NCI-H446 (cell line): ENCODE results near the gene PRXL2B.

Experiments
- DNase-seq, 2 experiments: peaks; one replicate each; lab custom pipeline; 2025; lab: John Stamatoyannopoulos, UW

The PRXL2B gene

GRCh38 chr1:2585318-2586092 lies 1.1 kb upstream of the PRXL2B start:
- DNase-seq: peak; percentile 18 to 34

DNA sequence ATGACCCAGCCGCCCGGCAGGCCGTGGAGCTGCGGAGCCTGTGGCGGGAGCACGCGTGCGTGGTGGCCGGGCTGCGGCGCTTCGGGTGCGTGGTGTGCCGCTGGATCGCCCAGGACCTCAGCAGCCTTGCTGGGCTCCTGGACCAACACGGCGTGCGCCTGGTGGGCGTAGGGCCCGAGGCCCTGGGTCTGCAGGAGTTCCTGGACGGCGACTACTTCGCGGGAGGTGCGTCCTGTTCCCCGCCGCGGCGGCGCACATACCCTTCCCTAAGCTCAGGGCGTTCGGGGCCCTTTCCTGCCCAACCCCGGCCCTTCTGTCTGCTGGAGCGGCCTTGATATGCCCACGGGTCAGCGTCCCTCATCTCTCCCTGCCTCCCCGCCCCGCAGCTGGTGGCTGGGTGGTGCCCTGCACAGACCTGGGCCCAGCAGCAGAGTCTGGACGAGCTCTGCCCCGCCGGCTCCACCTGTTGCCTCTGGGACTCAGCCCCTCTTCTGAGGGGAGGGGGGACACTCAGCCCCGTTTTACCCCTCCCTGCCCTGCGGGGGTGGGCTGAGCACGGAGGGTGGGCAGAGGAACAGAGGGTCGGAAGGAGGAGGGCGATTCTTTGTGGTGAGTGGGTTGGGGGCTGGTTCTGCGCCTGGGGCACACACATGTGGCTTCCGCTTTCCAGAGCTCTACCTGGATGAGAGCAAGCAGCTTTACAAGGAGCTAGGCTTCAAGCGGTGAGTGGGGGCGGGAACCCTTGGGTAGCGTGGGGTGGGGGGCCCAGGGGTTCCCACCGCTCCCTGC lies 688 bp downstream of the PRXL2B start:
- DNase-seq: peak in 1 of 2 experiments; percentile 32

DNA sequence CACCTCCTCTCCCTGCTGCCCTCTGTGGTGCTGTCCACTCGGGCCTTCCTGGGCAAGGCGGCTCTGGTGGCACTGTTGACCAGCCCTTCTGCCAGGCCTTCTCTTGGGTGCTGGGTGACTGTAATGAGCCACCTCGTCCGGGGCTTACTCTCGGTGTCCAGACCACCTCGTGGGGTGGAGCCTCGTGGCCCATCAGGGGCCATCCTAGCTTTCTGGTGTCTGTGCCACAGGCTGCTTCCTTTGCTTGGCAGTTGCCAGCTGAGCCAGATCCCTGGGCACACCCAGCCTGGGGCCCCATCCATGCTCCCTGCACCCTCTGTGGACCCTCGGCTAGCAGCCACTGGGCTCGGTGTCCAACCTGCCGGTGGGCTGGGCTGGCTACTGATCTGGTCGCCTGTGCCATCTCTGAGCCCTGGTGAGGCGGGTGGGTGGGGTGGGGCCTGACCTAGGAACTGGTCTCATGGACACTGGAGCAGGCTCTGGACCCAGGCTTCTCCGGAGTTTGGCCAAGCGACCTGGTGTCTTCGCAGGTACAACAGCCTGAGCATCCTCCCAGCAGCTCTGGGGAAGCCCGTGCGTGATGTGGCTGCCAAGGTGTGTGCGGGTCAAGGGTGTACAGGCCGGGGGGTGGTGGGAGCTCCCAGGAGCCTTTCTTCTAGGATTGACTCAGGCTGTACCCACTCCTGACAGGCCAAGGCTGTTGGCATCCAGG lies 1.4 kb downstream of the PRXL2B start:
- DNase-seq: no peak

GRCh38 chr1:2588661-2589430 lies 2.3 kb downstream of the PRXL2B start:
- no peak for DNase-seq

DNA sequence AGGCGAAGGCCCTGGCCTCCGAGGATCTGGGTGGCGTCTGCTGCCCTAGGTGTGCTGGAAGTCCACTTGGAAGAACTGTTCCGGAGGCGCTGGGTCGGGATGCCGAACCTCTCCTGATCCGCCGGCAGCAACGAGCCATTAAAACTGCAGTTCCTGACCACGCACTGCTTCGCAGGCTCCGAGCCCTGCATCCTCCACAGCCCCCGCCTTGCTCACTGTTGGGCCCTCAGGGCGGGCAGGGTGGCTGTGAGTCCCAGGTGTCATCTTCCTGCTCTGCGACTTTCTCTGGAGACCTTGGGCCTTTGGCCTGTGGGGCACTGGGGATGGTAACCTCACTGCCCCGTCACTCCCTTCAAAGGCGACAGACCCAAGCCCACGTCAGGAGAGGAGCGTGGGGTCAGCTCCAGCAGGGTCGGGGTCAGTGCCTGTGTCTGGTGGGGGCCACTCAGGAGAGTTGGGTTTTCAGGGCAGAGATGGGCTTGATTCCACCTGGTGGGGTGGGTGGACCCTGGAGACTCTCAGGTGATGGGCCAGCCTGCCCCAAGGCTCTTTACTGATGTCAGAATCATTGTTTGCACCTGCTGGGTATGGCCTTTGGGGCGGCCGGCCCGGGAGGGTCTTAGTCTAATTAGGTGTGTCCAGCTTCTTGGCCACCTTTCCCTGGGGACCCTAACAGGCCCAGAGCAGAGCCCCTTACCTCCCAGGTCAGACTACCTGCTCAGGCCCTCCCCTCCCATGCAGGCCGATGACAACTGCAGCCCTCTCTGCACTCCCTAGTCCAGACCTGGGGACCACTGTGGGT lies 3.1 kb downstream of the PRXL2B start:
- no peak for DNase-seq

- DNase-seq: no peak
Observed at GRCh38 chr1:2590233-2591141, 3.9 kb downstream of the PRXL2B start.

DNA sequence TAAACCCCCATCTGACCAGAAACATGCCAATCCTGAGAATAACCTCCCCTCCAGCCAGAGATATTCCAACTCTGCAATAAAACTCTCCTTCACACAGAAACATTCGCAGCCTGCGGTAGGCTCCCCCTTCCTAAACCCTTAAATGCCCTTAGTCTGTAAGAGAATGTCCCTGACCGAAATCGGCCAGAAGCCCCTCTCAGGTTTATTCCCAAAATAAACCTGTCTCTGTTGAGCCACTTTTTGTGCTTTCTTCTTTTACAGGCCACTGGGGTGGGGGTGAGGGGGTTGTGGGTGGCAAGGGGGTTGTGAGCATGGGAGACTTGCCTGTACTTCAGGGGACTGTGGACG lies 4.6 kb downstream of the PRXL2B start:
- DNase-seq: no peak

- DNase-seq: no peak
Observed at GRCh38 chr1:2591581-2592261, 5.1 kb downstream of the PRXL2B start.

- DNase-seq: no peak
Observed at GRCh38 chr1:2592672-2593071, 6.1 kb downstream of the PRXL2B start.

DNA sequence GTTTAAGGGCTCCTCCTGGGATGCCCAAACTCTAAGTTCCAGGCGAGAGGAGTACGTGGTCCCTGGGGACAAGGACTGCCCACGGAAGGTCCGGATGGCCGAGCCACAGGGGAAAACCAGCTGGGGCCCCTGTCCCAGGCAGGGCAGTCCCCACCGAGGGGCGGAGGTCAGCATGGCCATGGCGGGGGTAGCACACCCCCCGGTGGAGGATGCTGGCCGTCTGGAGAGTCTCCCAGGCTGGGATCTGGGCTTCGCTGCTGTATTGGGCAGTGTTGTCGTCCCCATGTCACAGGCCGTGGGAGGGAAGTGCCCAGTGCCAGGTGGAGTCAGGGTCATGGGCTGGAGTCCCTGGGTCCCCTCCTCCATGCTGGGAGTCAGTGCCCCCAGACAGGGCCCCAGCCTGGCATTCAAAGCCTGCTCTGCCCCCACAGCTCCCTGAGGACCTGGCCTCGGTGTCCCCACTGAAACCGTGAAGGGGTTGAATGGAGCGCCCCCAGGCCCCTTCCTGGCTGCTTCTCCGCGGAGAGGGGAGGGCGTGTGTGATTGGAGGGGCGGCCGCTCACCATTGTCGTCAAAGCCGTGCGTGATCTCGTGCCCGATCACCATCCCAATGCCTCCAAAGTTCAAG lies 6.8 kb downstream of the PRXL2B start:
- DNase-seq: no peak

GRCh38 chr1:2594001-2594640 lies 7.5 kb downstream of the PRXL2B start:
- peak in 1 of 2 experiments; percentile 23 for DNase-seq

DNA sequence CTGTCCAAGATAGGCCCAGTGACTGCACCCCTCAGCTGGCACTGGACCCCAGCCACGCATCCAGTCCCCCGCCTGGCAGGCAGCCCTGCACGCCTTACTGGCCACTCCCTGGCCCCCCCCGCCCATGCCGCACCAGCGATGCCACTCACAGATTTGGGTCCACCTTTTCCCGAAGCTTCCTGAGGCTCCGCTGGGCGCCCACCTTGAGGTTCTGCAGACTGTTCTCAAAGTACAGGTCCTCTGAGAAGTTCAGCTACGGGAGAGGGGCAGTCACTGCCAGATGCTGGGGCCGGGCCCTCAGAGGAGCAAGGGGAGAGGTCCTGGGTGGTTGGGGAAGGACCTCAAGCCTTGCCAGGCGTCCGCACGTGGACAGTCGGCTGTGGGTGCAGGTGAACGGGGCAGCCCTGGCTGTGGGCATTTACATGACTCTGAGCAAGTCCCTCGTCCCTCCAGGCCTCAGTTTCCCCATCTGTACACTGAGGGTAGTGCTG lies 8.1 kb downstream of the PRXL2B start:
- DNase-seq: no peak

GRCh38 chr1:2595261-2595811 lies 8.8 kb downstream of the PRXL2B start:
- DNase-seq: no peak

DNA sequence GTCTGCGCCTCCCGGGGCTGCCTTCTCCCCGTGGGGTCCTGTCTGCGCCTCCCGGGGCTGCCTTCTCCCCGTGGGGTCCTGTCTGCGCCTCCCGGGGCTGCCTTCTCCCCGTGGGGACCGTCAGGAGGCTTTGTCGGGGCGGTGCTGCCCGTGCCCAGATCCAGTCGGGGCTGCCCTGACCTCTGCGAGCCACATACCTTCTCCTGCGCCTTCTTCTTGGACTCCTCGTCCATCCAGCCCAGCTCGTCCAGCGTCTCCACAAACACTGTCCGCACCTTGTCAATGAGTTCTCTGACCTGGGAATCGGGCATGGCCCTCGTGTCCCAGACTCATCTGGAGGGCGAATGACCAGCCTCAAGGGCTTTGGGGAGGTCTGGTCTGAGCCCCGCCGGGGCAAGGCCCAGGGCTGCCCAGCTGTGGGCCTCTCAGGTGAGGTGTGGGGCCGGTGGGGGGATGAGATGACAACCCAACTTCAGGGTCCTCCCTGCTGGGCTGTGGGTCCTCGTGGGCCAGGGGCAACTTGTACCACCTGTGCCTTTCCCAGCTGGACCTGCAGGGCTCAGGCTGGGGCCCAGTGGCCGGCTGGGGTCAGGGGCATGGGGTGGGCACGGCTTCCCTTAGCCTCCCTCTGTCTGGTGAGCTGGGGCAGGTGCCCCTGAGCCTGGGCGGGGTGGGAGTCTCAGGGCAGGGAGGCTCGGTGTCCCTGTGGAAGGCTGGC lies 9.4 kb downstream of the PRXL2B start:
- no peak for DNase-seq

DNA sequence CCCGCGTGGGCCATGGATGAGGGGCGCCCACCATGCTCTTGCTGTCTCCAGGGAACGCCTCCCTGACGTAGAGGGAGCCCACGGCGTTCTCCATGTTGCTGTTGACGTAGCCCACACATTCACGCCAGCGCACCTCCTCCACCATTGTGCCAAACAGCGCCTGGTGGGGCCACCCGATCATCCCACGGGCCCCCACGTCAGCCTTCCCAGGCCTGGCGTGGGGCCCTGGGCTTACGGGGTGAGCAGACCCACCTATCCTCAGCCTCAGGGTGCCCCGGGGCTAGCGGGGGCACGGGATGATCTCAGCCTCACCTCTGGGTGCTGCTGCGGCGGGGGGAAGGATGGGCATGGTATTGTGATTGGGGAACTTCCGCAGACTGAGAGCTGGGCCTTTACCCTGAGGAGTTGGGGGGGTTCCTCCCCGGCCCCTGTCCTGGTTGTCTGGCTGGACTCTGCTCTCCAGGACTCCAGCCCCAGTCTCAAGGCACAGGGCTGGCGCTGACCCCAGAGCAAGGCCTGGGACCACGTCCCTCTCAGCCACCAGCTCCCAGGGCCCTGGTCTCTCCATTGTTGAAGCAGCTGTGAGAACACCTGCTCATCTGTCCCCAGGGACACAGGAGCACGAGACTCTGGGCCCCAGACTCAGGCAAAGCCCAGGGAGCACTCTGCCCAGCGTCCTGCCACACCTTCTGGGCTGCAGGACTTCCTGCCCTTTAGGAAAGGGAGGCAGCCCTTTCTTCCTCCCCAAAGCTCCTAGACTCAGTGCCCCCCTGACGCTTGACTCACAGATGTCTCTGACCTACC lies 10.2 kb downstream of the PRXL2B start:
- no peak for DNase-seq
